ENCODE data around the gene ZNF426.

The ZNF426 gene

GRCh38 chr19:9500796-9501195 lies 37.6 kb downstream of the ZNF426 start:
- no peak overlapping the region for H3K4me3 ChIP-seq
- no peak overlapping the region for H3K27ac ChIP-seq

- Histone ChIP-seq H3K27ac (no peak within 1 kb of the TSS), H3K4me3 (no peak within 1 kb of the TSS)
These were observed 40.1 kb downstream of the ZNF426 start, which contains the start of gene ZNF560 for GRCh38 chr19:9498183-9498902. TSS of gene ZNF560 (minus strand) at chr19:9498616. CDS start at chr19:9475313, 23,303 bp downstream.

- Histone ChIP-seq H3K27ac (no peak overlapping the region), H3K4me3 (no peak overlapping the region)
These were observed 44.3 kb downstream of the ZNF426 start for GRCh38 chr19:9494096-9494495.

- no peak overlapping the region for H3K4me3 ChIP-seq
- H3K27ac ChIP-seq, result no peak overlapping the region
These were observed 51.4 kb downstream of the ZNF426 start for GRCh38 chr19:9487016-9487415.

- no peak overlapping the region for H3K4me3 ChIP-seq
These were observed 53.3 kb downstream of the ZNF426 start for GRCh38 chr19:9485140-9485539.

GRCh38 chr19:9474975-9475374 lies 63.5 kb downstream of the ZNF426 start:
- no peak overlapping the region for H3K4me3 ChIP-seq
- H3K27ac ChIP-seq, result no peak overlapping the region

More at GRCh38 chr19:9485140-9485539, 53.3 kb downstream of the ZNF426 start:
- H3K27ac ChIP-seq, result no peak overlapping the region
